ENCODE measurements around the gene CNOT8. TPM values are rescaled to one million over a fixed set of nuclear protein-coding genes. Genes with fewer than 3 reads are reported as not detected.
"Not testable (repeated sequence)": the region's sequence is repeated elsewhere in the genome, so short reads cannot be mapped to it uniquely, and the experiment has no call there.

CNOT8 gene
- total RNA-seq, 1 donor from 2014 or later, result 45.6 TPM

- no peak overlapping the region for H3K27ac ChIP-seq (ENCODE audit: low read depth, low read length)
- no peak overlapping the region for H3K27ac Mint-ChIP-seq (ENCODE audit: unreplicated experiment)
- H3K9ac ChIP-seq (ENCODE audit: low read length), result no peak overlapping the region
- H3K9me3 ChIP-seq (ENCODE audit: insufficient read depth, low read depth, low read length), result no peaks in the 10 kb centered on the region
- H3K4me1 Mint-ChIP-seq (ENCODE audit: low read depth, unreplicated experiment), result no peaks in the 10 kb centered on the region
- no peaks in the 10 kb centered on the region for H3K27me3 Mint-ChIP-seq (ENCODE audit: low read depth, unreplicated experiment)
- no peak overlapping the region for H3K4me3 ChIP-seq (ENCODE audit: insufficient read depth, low read depth, low read length)
- H2AFZ ChIP-seq (ENCODE audit: low read depth, low read length), result no peak overlapping the region
- no peaks in the 10 kb centered on the region for H3K27me3 ChIP-seq (ENCODE audit: insufficient read depth, low read length)
- peaks cover 21% of the 10 kb centered on the region for H3K36me3 ChIP-seq (ENCODE audit: insufficient read depth, low read length)
- no peak for FAIRE-seq
- H3K79me2 ChIP-seq (ENCODE audit: insufficient read depth, low read length), result peaks cover 8% of the 10 kb centered on the region
- H4K20me1 ChIP-seq (ENCODE audit: insufficient read depth, low read length), result peaks cover 22% of the 10 kb centered on the region
- peaks cover 39% of the 10 kb centered on the region for H3K36me3 Mint-ChIP-seq (ENCODE audit: low read depth, unreplicated experiment)
- no peaks in the 10 kb centered on the region for H3K4me1 ChIP-seq (ENCODE audit: insufficient read depth, low read length)
- no peak for DNase-seq (ENCODE audit: low read depth)
- H3K9me3 Mint-ChIP-seq (ENCODE audit: unreplicated experiment), result no peaks in the 10 kb centered on the region
- H3K4me3 Mint-ChIP-seq (ENCODE audit: unreplicated experiment), result no peak overlapping the region
- TF ChIP-seq CTCF (IDR thresholded peaks at IDR 0.05; ENCODE audit: insufficient read depth, low read depth, low read length), result no peak
- no peak for TF ChIP-seq EZH2 (IDR thresholded peaks at IDR 0.05; ENCODE audit: insufficient read depth, low read length)
- no peak overlapping the region for H3K4me2 ChIP-seq (ENCODE audit: low read length)
Observed at GRCh38 chr5:154820383-154820782, 38.0 kb upstream of the CNOT8 start.

GRCh38 chr5:154822896-154823295, 35.5 kb upstream of the CNOT8 start:
- not testable (repeated sequence) for H3K9me3 Mint-ChIP-seq (ENCODE audit: unreplicated experiment); H3K9me3 ChIP-seq (ENCODE audit: insufficient read depth, low read depth, low read length); H2AFZ ChIP-seq (ENCODE audit: low read depth, low read length); H3K4me3 ChIP-seq (ENCODE audit: insufficient read depth, low read depth, low read length); H3K4me1 ChIP-seq (ENCODE audit: insufficient read depth, low read length); H3K9ac ChIP-seq (ENCODE audit: low read length); H3K27me3 Mint-ChIP-seq (ENCODE audit: low read depth, unreplicated experiment); FAIRE-seq; H3K79me2 ChIP-seq (ENCODE audit: insufficient read depth, low read length); H3K4me1 Mint-ChIP-seq (ENCODE audit: low read depth, unreplicated experiment); H3K27me3 ChIP-seq (ENCODE audit: insufficient read depth, low read length); H3K4me3 Mint-ChIP-seq (ENCODE audit: unreplicated experiment); H3K27ac Mint-ChIP-seq (ENCODE audit: unreplicated experiment); DNase-seq (ENCODE audit: low read depth); H3K27ac ChIP-seq (ENCODE audit: low read depth, low read length); H3K4me2 ChIP-seq (ENCODE audit: low read length)
- peaks cover 24% of the 10 kb centered on the region for H3K36me3 Mint-ChIP-seq (ENCODE audit: low read depth, unreplicated experiment)
- Histone ChIP-seq H4K20me1 (ENCODE audit: insufficient read depth, low read length) (peaks cover 13% of the 10 kb centered on the region), H3K36me3 (ENCODE audit: insufficient read depth, low read length) (peaks cover 13% of the 10 kb centered on the region)

GRCh38 chr5:154823605-154824004, 34.8 kb upstream of the CNOT8 start:
- FAIRE-seq, result no peak
- no peak for TF ChIP-seq EZH2 (IDR thresholded peaks at IDR 0.05; ENCODE audit: insufficient read depth, low read length)
- TF ChIP-seq CTCF (IDR thresholded peaks at IDR 0.05; ENCODE audit: insufficient read depth, low read depth, low read length), result no peak
- H3K9me3 Mint-ChIP-seq (ENCODE audit: unreplicated experiment), result no peaks in the 10 kb centered on the region
- Histone ChIP-seq H2AFZ (ENCODE audit: low read depth, low read length) (no peak overlapping the region), H3K4me3 (ENCODE audit: insufficient read depth, low read depth, low read length) (no peak overlapping the region), H4K20me1 (ENCODE audit: insufficient read depth, low read length) (peaks cover 13% of the 10 kb centered on the region), H3K79me2 (ENCODE audit: insufficient read depth, low read length) (no peaks in the 10 kb centered on the region), H3K27me3 (ENCODE audit: insufficient read depth, low read length) (no peaks in the 10 kb centered on the region), H3K27ac (ENCODE audit: low read depth, low read length) (no peak overlapping the region), H3K4me2 (ENCODE audit: low read length) (no peak overlapping the region), H3K36me3 (ENCODE audit: insufficient read depth, low read length) (peaks cover 13% of the 10 kb centered on the region), H3K9me3 (ENCODE audit: insufficient read depth, low read depth, low read length) (no peaks in the 10 kb centered on the region), H3K4me1 (ENCODE audit: insufficient read depth, low read length) (no peaks in the 10 kb centered on the region), H3K9ac (ENCODE audit: low read length) (no peak overlapping the region)
- no peak for DNase-seq (ENCODE audit: low read depth)
- H3K4me3 Mint-ChIP-seq (ENCODE audit: unreplicated experiment), result no peak overlapping the region
- no peak overlapping the region for H3K27ac Mint-ChIP-seq (ENCODE audit: unreplicated experiment)
- no peaks in the 10 kb centered on the region for H3K4me1 Mint-ChIP-seq (ENCODE audit: low read depth, unreplicated experiment)
- no peaks in the 10 kb centered on the region for H3K27me3 Mint-ChIP-seq (ENCODE audit: low read depth, unreplicated experiment)
- peaks cover 26% of the 10 kb centered on the region for H3K36me3 Mint-ChIP-seq (ENCODE audit: low read depth, unreplicated experiment)
